Mesodermal cell (in vitro differentiated cells): ENCODE results near the gene SVIL.
A peak's percentile ranks its signal among the peaks of the same experiment; 100 is the strongest.
"Not testable (repeated sequence)": the region's sequence is repeated elsewhere in the genome, so short reads cannot be mapped to it uniquely, and the experiment has no call there.

ENCODE experiments used
- H3K27ac ChIP-seq: 2 replicates; pipeline ENCODE4 v1.7.0; 2013; ENCODE audit warnings: mild to moderate bottlenecking, low read depth, low read length, moderate library complexity; ENCODE audit not compliant: severe bottlenecking
- H3K36me3 ChIP-seq: 2 replicates; pipeline ENCODE4 v1.7.1; 2013; ENCODE audit warnings: mild to moderate bottlenecking, low read length, moderate library complexity; ENCODE audit not compliant: control insufficient read depth, insufficient read depth
- H3K4me1 ChIP-seq: one replicate; pipeline ENCODE4 v1.7.1; 2013; ENCODE audit warnings: mild to moderate bottlenecking, low read length; ENCODE audit not compliant: insufficient read depth, control insufficient read depth, poor library complexity, severe bottlenecking
- H3K4me3 ChIP-seq: 2 replicates; pipeline ENCODE4 v1.7.0; 2013; ENCODE audit warnings: low read length, control low read depth, mild to moderate bottlenecking; ENCODE audit not compliant: insufficient read depth, poor library complexity, severe bottlenecking; ENCODE audit errors: extremely low read depth
- H3K9me3 ChIP-seq: 2 replicates; pipeline ENCODE4 v1.7.1; 2013; ENCODE audit warnings: mild to moderate bottlenecking, low read length, moderate library complexity; ENCODE audit not compliant: control insufficient read depth
- WGBS, 2 experiments: methylation state at CpG; one replicate each; pipeline ENCODE4 v1.1.5; 2013; ENCODE audit warnings: missing lambda C conversion rate in 2 of 2; ENCODE audit not compliant: insufficient coverage in 2 of 2; 5-methylcytosine and 5-hydroxymethylcytosine counted together

Gene SVIL

GRCh38 chr10:29502351-29502750 lies 132.4 kb downstream of the SVIL start:
- WGBS, 2 experiments, result no CpG with 5 or more reads among the region's 1 CpG
- peaks cover 11% of the 10 kb centered on the region for H3K4me1 ChIP-seq
- H3K36me3 ChIP-seq, result peaks cover 62% of the 10 kb centered on the region
- H3K9me3 ChIP-seq, result no peaks in the 10 kb centered on the region
- no peak overlapping the region for H3K27ac ChIP-seq
- H3K4me3 ChIP-seq, result no peak overlapping the region

GRCh38 chr10:29501692-29502091 lies 133.1 kb downstream of the SVIL start:
- Histone ChIP-seq H3K4me3 (no peak overlapping the region), H3K9me3 (no peaks in the 10 kb centered on the region), H3K27ac (no peak overlapping the region), H3K36me3 (peaks cover 56% of the 10 kb centered on the region), H3K4me1 (peaks cover 11% of the 10 kb centered on the region)
- WGBS, 2 experiments, result 94 to 100% methylated on average over 5 to 6 of the region's 7 CpGs

GRCh38 chr10:29499993-29500537 lies 134.7 kb downstream of the SVIL start:
- WGBS, 2 experiments, result 91 to 95% methylated on average over 4 to 10 of the region's 13 CpGs
- H3K4me3 ChIP-seq, result no peak overlapping the region
- peaks cover 21% of the 10 kb centered on the region for H3K4me1 ChIP-seq
- H3K9me3 ChIP-seq, result no peaks in the 10 kb centered on the region
- peaks cover 59% of the 10 kb centered on the region for H3K36me3 ChIP-seq
- no peak overlapping the region for H3K27ac ChIP-seq

- peak overlapping the region; percentile 49 for H3K27ac ChIP-seq
- peaks cover 9% of the 10 kb centered on the region for H3K4me1 ChIP-seq
- H3K9me3 ChIP-seq, result no peaks in the 10 kb centered on the region
- 30 to 32% methylated on average over 4 to 5 of the region's 14 CpGs for WGBS, 2 experiments
- peaks cover 77% of the 10 kb centered on the region for H3K36me3 ChIP-seq
- H3K4me3 ChIP-seq, result no peak overlapping the region
These were observed 138.2 kb downstream of the SVIL start for GRCh38 chr10:29496341-29497162.

GRCh38 chr10:29495366-29495765 lies 139.4 kb downstream of the SVIL start:
- Histone ChIP-seq H3K27ac (no peak overlapping the region), H3K4me1 (peaks cover 9% of the 10 kb centered on the region), H3K9me3 (no peaks in the 10 kb centered on the region), H3K36me3 (peaks cover 81% of the 10 kb centered on the region), H3K4me3 (no peak overlapping the region)
- WGBS, 2 experiments, result 89 to 91% methylated on average over 9 of the region's 9 CpGs

GRCh38 chr10:29493697-29494096 lies 141.1 kb downstream of the SVIL start:
- WGBS, 2 experiments, result 91 to 100% methylated on average over 1 to 5 of the region's 6 CpGs
- peaks cover 84% of the 10 kb centered on the region for H3K36me3 ChIP-seq

GRCh38 chr10:29492774-29493173 lies 142.0 kb downstream of the SVIL start:
- peaks cover 83% of the 10 kb centered on the region for H3K36me3 ChIP-seq

More at GRCh38 chr10:29493697-29494096, 141.1 kb downstream of the SVIL start:
- H3K4me3 ChIP-seq, result no peak overlapping the region
- peaks cover 9% of the 10 kb centered on the region for H3K4me1 ChIP-seq
- H3K27ac ChIP-seq, result no peak overlapping the region
- no peaks in the 10 kb centered on the region for H3K9me3 ChIP-seq

GRCh38 chr10:29491918-29492317 lies 142.9 kb downstream of the SVIL start:
- WGBS, 2 experiments, result 90 to 100% methylated on average over 2 of the region's 5 CpGs
- Histone ChIP-seq H3K4me3 (no peak overlapping the region), H3K27ac (no peak overlapping the region), H3K36me3 (peaks cover 86% of the 10 kb centered on the region), H3K9me3 (no peaks in the 10 kb centered on the region), H3K4me1 (peaks cover 12% of the 10 kb centered on the region)

More at GRCh38 chr10:29492774-29493173, 142.0 kb downstream of the SVIL start:
- no peak overlapping the region for H3K4me3 ChIP-seq
- WGBS, 2 experiments, result 94 to 96% methylated on average over 6 to 7 of the region's 11 CpGs
- no peak overlapping the region for H3K27ac ChIP-seq
- no peaks in the 10 kb centered on the region for H3K9me3 ChIP-seq
- H3K4me1 ChIP-seq, result peaks cover 12% of the 10 kb centered on the region

- H3K9me3 ChIP-seq, H3K27ac ChIP-seq, H3K4me3 ChIP-seq: not testable (repeated sequence)
- Histone ChIP-seq H3K4me1 (peaks cover 11% of the 10 kb centered on the region), H3K36me3 (peaks cover 92% of the 10 kb centered on the region)
- WGBS, 2 experiments, result 98% methylated on average over 10 to 14 of the region's 16 CpGs
These were observed 143.9 kb downstream of the SVIL start for GRCh38 chr10:29490781-29491280.

- not testable (repeated sequence) for H3K9me3 ChIP-seq, H3K4me3 ChIP-seq
- Histone ChIP-seq H3K4me1 (peaks cover 23% of the 10 kb centered on the region), H3K27ac (peak overlapping the region; percentile 57), H3K36me3 (peaks cover 79% of the 10 kb centered on the region)
- WGBS, 2 experiments, result 89 to 98% methylated on average over 5 to 9 of the region's 14 CpGs
These were observed 146.3 kb downstream of the SVIL start for GRCh38 chr10:29488471-29488870.

- WGBS, 2 experiments, result 80 to 85% methylated on average over 6 of the region's 7 CpGs
- Histone ChIP-seq H3K4me1 (peaks cover 29% of the 10 kb centered on the region), H3K27ac (peak overlapping the region; percentile 57), H3K36me3 (peaks cover 73% of the 10 kb centered on the region)
- H3K4me3 ChIP-seq, H3K9me3 ChIP-seq: not testable (repeated sequence)
These were observed 146.9 kb downstream of the SVIL start for GRCh38 chr10:29487884-29488266.
